Esophagus muscularis mucosa (tissue), 4 donors: ENCODE data around the gene RARG. TPM values are rescaled to one million over a fixed set of nuclear protein-coding genes. Genes with fewer than 3 reads are reported as not detected.

Experiments
- DNase-seq: peaks from one replicate; pipeline ENCODE4 v3.0.0-alpha.2; 2017; ENCODE audit errors: extremely low spot score
- H3K27ac ChIP-seq, 4 donors: fragments of 200-600 bp; sonication (generic); replicated peaks in 1 of 4; 1 replicate in 3 of 4; 2 replicates in 1 of 4; pipeline ENCODE4 v1.5.1; 2016 to 2019; ENCODE audit warnings: mild to moderate bottlenecking in 1 of 4
- H3K27me3 ChIP-seq, 4 donors: fragments of 200-600 bp; sonication (generic); one replicate each; pipeline versions ENCODE4 v1.5.1 to v1.6.0; 2016 to 2019
- H3K36me3 ChIP-seq, 4 donors: fragments of 200-600 bp; sonication (generic); one replicate each; pipeline ENCODE4 v1.5.1; 2016 to 2019
- H3K4me1 ChIP-seq, 4 donors: fragments of 200-600 bp; sonication (generic); one replicate each; pipeline ENCODE4 v1.5.1; 2016 to 2019
- H3K4me3 ChIP-seq, 4 donors: fragments of 200-600 bp; sonication (generic); 1 replicate in 2 of 4; 2 replicates in 2 of 4; pipeline ENCODE4 v1.5.1; 2016 to 2019; ENCODE audit warnings: mild to moderate bottlenecking in 4 of 4, moderate library complexity in 1 of 4
- H3K9me3 ChIP-seq, 4 donors: fragments of 200-600 bp; sonication (generic); 1 replicate in 3 of 4; 2 replicates in 1 of 4; pipeline ENCODE4 v1.5.1; 2016 to 2019
- CTCF ChIP-seq, 3 experiments: fragments of 200-600 bp in 2 of 3; fragments of 450-650 bp in 1 of 3; sonication (generic) in 2 of 3; IDR thresholded peaks; one replicate each; pipeline ENCODE4 v1.5.1; 2017 to 2019; ENCODE audit warnings: antibody characterized with exemption in 3 of 3, mild to moderate bottlenecking in 2 of 3, moderate library complexity in 1 of 3
- EP300 ChIP-seq: sonication (generic); formaldehyde crosslinking; IDR thresholded peaks from one replicate; pipeline ENCODE4 v1.6.1; 2017; ENCODE audit warnings: antibody characterized with exemption
- POLR2A ChIP-seq: fragments of 450-650 bp; IDR thresholded peaks from one replicate; pipeline ENCODE4 v1.6.1; 2017; ENCODE audit warnings: antibody characterized with exemption, moderate library complexity, mild to moderate bottlenecking, low read depth
- POLR2AphosphoS5 ChIP-seq, 2 donors: sonication (generic); formaldehyde crosslinking; IDR thresholded peaks; one replicate each; pipeline ENCODE4 v1.6.1; 2017; ENCODE audit warnings: antibody characterized with exemption in 2 of 2
- WGBS: methylation state at CpG from one replicate; pipeline ENCODE4 v1.1.5; 2018; 5-methylcytosine and 5-hydroxymethylcytosine counted together
- intact Hi-C: fragments of 100-400 bp; cut with DNase I; formaldehyde crosslinking; loops from one replicate; pipeline ENCODE4 v1.15.1; 2023
- total RNA-seq, 4 donors: library from RNA; depleted of rRNA; stranded (reverse); fragments of >200 nt; gene quantifications; one replicate each; pipeline versions ENCODE4 v1.1.0 to v1.2.1, GENCODE V29; 2016

The RARG gene
- total RNA-seq, 4 donors from 2014 or later, result 10.3 to 26.1 (median 22.9) TPM

- no peak for DNase-seq
- 100% methylated on average over 1 of the region's 1 CpG for WGBS
These were observed 4.6 kb upstream of the RARG start for GRCh38 chr12:53236443-53237111.

GRCh38 chr12:53235742-53236442 lies 3.9 kb upstream of the RARG start:
- H3K27ac ChIP-seq, result no peak overlapping the region
- intact Hi-C loops, result no loop called here
- TF ChIP-seq POLR2A, result no peak
- no peak for TF ChIP-seq POLR2AphosphoS5 (IDR thresholded peaks at IDR 0.05)
- 72% methylated on average over 9 of the region's 9 CpGs for WGBS
- H3K9me3 ChIP-seq, result no peaks in the 10 kb centered on the region
- no peak for DNase-seq
- H3K4me1 ChIP-seq, result peaks cover 34 to 41% (median 39%) of the 10 kb centered on the region in 4 donors
- no peaks in the 10 kb centered on the region for H3K36me3 ChIP-seq
- no peak overlapping the region for H3K4me3 ChIP-seq
- no peaks in the 10 kb centered on the region for H3K27me3 ChIP-seq

More at GRCh38 chr12:53236443-53237111, 4.6 kb upstream of the RARG start:
- Histone ChIP-seq H3K9me3 (no peaks in the 10 kb centered on the region), H3K4me1 (peaks cover 27 to 34% (median 32%) of the 10 kb centered on the region in 4 donors), H3K4me3 (no peak overlapping the region), H3K36me3 (no peaks in the 10 kb centered on the region), H3K27ac (no peak overlapping the region), H3K27me3 (no peaks in the 10 kb centered on the region)
- TF ChIP-seq POLR2A, result no peak
- no peak for TF ChIP-seq POLR2AphosphoS5 (IDR thresholded peaks at IDR 0.05)
- TF ChIP-seq EP300, result no peak
- TF ChIP-seq CTCF (IDR thresholded peaks at IDR 0.05), result no peak
- intact Hi-C loops, result no loop called here

DNA sequence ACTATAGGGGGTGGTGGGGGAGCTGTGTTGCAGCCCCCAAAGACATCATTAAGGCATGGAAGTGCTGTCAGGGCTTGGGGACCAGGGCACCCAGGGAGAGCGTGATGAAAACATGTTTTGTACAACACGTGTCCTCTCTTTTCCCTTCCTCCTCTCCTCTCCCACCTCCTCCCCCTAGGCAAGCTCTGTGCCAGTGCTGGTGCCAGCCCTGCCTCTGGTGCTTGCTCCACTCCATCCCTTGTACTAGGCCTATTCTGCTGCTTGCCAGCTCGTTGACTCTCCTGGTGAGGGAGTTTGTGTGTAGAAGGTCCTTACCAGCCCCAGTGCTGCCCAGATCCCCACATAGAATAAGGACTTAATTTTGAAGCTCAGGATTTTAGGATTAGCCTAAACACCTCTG lies 3.2 kb upstream of the RARG start:
- intact Hi-C loops, result no loop called here
- no peaks in the 10 kb centered on the region for H3K27me3 ChIP-seq
- 58% methylated on average over 3 of the region's 3 CpGs for WGBS
- TF ChIP-seq POLR2A (no peak), POLR2AphosphoS5 (IDR thresholded peaks at IDR 0.05) (no peak), EP300 (no peak), CTCF (IDR thresholded peaks at IDR 0.05) (no peak)
- H3K4me1 ChIP-seq, result peaks cover 34 to 48% (median 46%) of the 10 kb centered on the region in 4 donors
- no peaks in the 10 kb centered on the region for H3K9me3 ChIP-seq
- H3K27ac ChIP-seq, result peak overlapping the region; percentile 88 to 96 (median 90)
- no peak for DNase-seq
- no peaks in the 10 kb centered on the region for H3K36me3 ChIP-seq
- H3K4me3 ChIP-seq, result no peak overlapping the region

GRCh38 chr12:53234271-53234914 lies 2.4 kb upstream of the RARG start:
- Histone ChIP-seq H3K27me3 (no peaks in the 10 kb centered on the region), H3K9me3 (no peaks in the 10 kb centered on the region), H3K27ac (peak overlapping the region; percentile 88 to 96 (median 90)), H3K36me3 (no peaks in the 10 kb centered on the region), H3K4me3 (no peak overlapping the region), H3K4me1 (peaks cover 34 to 56% (median 53%) of the 10 kb centered on the region in 4 donors)
- intact Hi-C loops, result no loop called here
- no peak for DNase-seq
- TF ChIP-seq POLR2A, result no peak
- WGBS, result 10% methylated on average over 11 of the region's 12 CpGs

GRCh38 chr12:53233671-53234121 lies 1.7 kb upstream of the RARG start:
- DNase-seq, result no peak
- whole genome bisulfite sequencing, result 44% methylated on average over 2 of the region's 7 CpGs

More at GRCh38 chr12:53233671-53234121, 1.7 kb upstream of the RARG start:
- intact Hi-C loops, result no loop called here
- Histone ChIP-seq H3K4me3 (peak overlapping the region in 1 of 4 donors; percentile 5), H3K9me3 (no peaks in the 10 kb centered on the region), H3K27me3 (no peaks in the 10 kb centered on the region), H3K36me3 (peaks cover 0 to under 1% (median 0%) of the 10 kb centered on the region in 4 donors), H3K4me1 (peaks cover 34 to 61% (median 59%) of the 10 kb centered on the region in 4 donors), H3K27ac (peak overlapping the region; percentile 88 to 96 (median 90))
- no peak for TF ChIP-seq POLR2AphosphoS5 (IDR thresholded peaks at IDR 0.05)
- no peak for TF ChIP-seq EP300
- no peak for TF ChIP-seq CTCF (IDR thresholded peaks at IDR 0.05)
- TF ChIP-seq POLR2A, result no peak
